ENCODE results near the gene PAM. TPM values are rescaled to one million over a fixed set of nuclear protein-coding genes. Genes with fewer than 3 reads are reported as not detected.

The PAM gene
- total RNA-seq, 1 experiment from 2014 or later, result 131 TPM

DNA sequence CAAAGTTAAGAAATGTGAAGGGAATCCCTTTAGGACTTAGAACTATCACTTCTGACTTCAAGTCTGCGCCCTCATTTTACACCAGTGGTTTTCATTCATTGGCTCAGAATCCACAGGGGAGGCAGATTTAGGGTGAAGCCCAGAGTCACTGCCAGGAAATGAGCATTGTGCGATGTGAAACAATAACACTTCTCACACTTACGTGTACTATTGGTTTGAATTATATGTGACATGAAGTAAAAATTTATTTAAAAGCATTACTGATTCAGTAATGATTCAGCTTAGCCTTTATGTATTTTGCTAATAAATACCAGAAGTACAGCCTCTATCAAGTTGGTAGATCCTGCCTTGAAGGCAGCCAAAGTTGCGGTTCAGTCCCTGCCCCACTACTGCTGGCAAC lies 98.6 kb downstream of the PAM start:
- intact Hi-C loops (cut with micrococcal nuclease; ENCODE audit: unreplicated experiment) (no loop called here), in situ Hi-C loops (cut with HindIII; ENCODE audit: low pct_unique_long_range_greater_than_20kb, low sequenced_read_pairs) (no loop called here)
- ChIA-PET POLR2A (no interaction called here), CTCF (no interaction called here)
- TF ChIP-seq, protein P1, sequence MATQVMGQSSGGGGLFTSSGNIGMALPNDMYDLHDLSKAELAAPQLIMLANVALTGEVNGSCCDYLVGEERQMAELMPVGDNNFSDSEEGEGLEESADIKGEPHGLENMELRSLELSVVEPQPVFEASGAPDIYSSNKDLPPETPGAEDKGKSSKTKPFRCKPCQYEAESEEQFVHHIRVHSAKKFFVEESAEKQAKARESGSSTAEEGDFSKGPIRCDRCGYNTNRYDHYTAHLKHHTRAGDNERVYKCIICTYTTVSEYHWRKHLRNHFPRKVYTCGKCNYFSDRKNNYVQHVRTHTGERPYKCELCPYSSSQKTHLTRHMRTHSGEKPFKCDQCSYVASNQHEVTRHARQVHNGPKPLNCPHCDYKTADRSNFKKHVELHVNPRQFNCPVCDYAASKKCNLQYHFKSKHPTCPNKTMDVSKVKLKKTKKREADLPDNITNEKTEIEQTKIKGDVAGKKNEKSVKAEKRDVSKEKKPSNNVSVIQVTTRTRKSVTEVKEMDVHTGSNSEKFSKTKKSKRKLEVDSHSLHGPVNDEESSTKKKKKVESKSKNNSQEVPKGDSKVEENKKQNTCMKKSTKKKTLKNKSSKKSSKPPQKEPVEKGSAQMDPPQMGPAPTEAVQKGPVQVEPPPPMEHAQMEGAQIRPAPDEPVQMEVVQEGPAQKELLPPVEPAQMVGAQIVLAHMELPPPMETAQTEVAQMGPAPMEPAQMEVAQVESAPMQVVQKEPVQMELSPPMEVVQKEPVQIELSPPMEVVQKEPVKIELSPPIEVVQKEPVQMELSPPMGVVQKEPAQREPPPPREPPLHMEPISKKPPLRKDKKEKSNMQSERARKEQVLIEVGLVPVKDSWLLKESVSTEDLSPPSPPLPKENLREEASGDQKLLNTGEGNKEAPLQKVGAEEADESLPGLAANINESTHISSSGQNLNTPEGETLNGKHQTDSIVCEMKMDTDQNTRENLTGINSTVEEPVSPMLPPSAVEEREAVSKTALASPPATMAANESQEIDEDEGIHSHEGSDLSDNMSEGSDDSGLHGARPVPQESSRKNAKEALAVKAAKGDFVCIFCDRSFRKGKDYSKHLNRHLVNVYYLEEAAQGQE (IDR thresholded peaks at IDR 0.05; ENCODE audit: insufficient read depth in 1 of 2, low read depth in 2 of 2, low read length in 1 of 2), result no peak
- TF ChIP-seq TCF7L2 (IDR thresholded peaks at IDR 0.05; ENCODE audit: low read depth, low read length) (no peak), SIN3A (IDR thresholded peaks at IDR 0.05; ENCODE audit: borderline replicate concordance, insufficient read depth, low read depth, low read length) (no peak), POLR2AphosphoS5 (IDR thresholded peaks at IDR 0.05; ENCODE audit: low read depth, low read length) (no peak)
- TF ChIP-seq, protein P2, sequence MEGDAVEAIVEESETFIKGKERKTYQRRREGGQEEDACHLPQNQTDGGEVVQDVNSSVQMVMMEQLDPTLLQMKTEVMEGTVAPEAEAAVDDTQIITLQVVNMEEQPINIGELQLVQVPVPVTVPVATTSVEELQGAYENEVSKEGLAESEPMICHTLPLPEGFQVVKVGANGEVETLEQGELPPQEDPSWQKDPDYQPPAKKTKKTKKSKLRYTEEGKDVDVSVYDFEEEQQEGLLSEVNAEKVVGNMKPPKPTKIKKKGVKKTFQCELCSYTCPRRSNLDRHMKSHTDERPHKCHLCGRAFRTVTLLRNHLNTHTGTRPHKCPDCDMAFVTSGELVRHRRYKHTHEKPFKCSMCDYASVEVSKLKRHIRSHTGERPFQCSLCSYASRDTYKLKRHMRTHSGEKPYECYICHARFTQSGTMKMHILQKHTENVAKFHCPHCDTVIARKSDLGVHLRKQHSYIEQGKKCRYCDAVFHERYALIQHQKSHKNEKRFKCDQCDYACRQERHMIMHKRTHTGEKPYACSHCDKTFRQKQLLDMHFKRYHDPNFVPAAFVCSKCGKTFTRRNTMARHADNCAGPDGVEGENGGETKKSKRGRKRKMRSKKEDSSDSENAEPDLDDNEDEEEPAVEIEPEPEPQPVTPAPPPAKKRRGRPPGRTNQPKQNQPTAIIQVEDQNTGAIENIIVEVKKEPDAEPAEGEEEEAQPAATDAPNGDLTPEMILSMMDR (IDR thresholded peaks at IDR 0.05), result no peak
- Histone ChIP-seq H3K27me3 (ENCODE audit: control insufficient read depth, insufficient read depth, low read length) (no peaks in the 10 kb centered on the region), H3K27ac (ENCODE audit: low read length) (no peak overlapping the region), H3K36me3 (ENCODE audit: control insufficient read depth, insufficient read depth, low read length) (no peaks in the 10 kb centered on the region), H3K4me3 (ENCODE audit: low read depth in 2 of 2, low read length in 2 of 2) (no peak overlapping the region), H3K4me1 (ENCODE audit: control insufficient read depth, insufficient read depth, low read length) (no peaks in the 10 kb centered on the region), H3K9me3 (ENCODE audit: control insufficient read depth, insufficient read depth, low read depth, low read length) (no peaks in the 10 kb centered on the region)
- DNase-seq (ENCODE audit: low read depth, low spot score) (no peak), ATAC-seq (no peak)
- BruUV-seq (replicated peaks), result no TSS peak

DNA sequence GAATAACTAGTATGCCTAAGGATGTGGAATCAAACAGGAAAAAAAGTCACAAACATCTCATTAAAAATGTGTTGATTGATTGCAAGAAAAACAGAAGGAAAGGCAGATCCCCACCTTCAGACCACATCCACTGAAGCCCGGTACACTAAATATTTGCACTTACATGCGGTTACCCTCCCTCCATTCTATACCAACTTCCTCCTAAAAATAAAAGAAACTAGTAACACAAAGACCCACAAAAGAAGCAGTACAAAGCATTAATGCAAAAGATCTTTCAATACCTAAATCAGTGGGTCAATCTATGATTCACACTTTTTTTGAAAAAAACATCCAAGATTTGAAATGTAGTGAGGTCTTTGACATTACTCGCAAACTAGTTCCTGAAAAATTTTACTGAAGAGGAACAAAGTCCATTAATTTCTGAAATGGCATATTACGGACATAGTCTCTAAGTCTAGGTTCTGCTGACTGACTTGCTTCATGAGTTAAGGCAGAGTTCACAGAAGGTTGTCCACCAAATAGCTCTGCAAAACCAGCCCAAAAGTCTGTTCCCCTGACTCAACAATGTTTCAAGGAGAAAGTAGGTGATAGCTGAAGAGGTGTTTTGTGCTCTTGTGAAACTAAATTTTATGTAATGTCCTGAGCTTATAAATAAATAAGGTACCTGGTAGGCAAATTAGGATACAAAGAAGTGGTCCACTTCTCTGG lies 100.7 kb downstream of the PAM start:
- POLR2A ChIA-PET, result no interaction called here
- Histone ChIP-seq H3K4me3 (ENCODE audit: low read depth in 2 of 2, low read length in 2 of 2) (no peak overlapping the region; a peak in 1 of 4 replicates), H3K27ac (ENCODE audit: low read length) (no peak overlapping the region), H3K4me1 (ENCODE audit: control insufficient read depth, insufficient read depth, low read length) (0 out of 2 replicates have a peak, but pooled peaks cover 2% of the 10 kb centered on the region), H3K9me3 (ENCODE audit: control insufficient read depth, insufficient read depth, low read depth, low read length) (no peaks in the 10 kb centered on the region), H3K36me3 (ENCODE audit: control insufficient read depth, insufficient read depth, low read length) (no peaks in the 10 kb centered on the region), H3K27me3 (ENCODE audit: control insufficient read depth, insufficient read depth, low read length) (no peaks in the 10 kb centered on the region)
- BruUV-seq (replicated peaks), result no TSS peak
- CTCF ChIA-PET, result no interaction called here
- intact Hi-C loops (cut with micrococcal nuclease; ENCODE audit: unreplicated experiment), result no loop called here
- ATAC-seq (no peak), DNase-seq (ENCODE audit: low read depth, low spot score) (no peak)
- TF ChIP-seq TCF7L2 (IDR thresholded peaks at IDR 0.05; ENCODE audit: low read depth, low read length) (no peak), SIN3A (IDR thresholded peaks at IDR 0.05; ENCODE audit: borderline replicate concordance, insufficient read depth, low read depth, low read length) (no peak)
- in situ Hi-C loops (cut with HindIII; ENCODE audit: low pct_unique_long_range_greater_than_20kb, low sequenced_read_pairs), result no loop called here

DNA sequence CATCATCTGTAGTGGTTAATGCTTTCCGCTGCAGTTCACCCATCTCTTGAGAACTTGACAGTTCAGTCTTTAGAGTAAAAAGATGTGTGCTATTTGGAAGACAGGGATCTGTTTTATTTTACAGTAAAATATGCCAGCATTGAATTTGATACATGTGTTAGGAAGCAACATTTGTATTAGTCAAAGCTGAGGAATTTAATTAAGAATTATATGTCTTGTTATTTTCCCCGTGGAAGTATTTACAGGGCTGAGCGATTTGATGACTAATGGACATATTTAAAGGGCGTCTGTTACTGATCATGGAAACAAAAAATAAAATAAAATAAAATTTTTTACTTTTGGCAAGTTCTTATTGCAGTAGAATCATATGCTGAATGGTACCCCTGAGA lies 101.3 kb downstream of the PAM start:
- DNase-seq (ENCODE audit: low read depth, low spot score) (no peak), ATAC-seq (no peak)
- TF ChIP-seq SIN3A (IDR thresholded peaks at IDR 0.05; ENCODE audit: borderline replicate concordance, insufficient read depth, low read depth, low read length) (no peak), POLR2AphosphoS5 (IDR thresholded peaks at IDR 0.05; ENCODE audit: low read depth, low read length) (no peak), TCF7L2 (IDR thresholded peaks at IDR 0.05; ENCODE audit: low read depth, low read length) (no peak)
- TF ChIP-seq, protein P1 (IDR thresholded peaks at IDR 0.05; ENCODE audit: insufficient read depth in 1 of 2, low read depth in 2 of 2, low read length in 1 of 2), result no peak
- TF ChIP-seq, protein P2 (IDR thresholded peaks at IDR 0.05), result no peak
- H3K9me3 ChIP-seq (ENCODE audit: control insufficient read depth, insufficient read depth, low read depth, low read length), result no peaks in the 10 kb centered on the region
- in situ Hi-C loops (cut with HindIII; ENCODE audit: low pct_unique_long_range_greater_than_20kb, low sequenced_read_pairs) (no loop called here), intact Hi-C loops (cut with micrococcal nuclease; ENCODE audit: unreplicated experiment) (no loop called here)
- H3K27me3 ChIP-seq (ENCODE audit: control insufficient read depth, insufficient read depth, low read length), result no peaks in the 10 kb centered on the region
- no peak overlapping the region for H3K27ac ChIP-seq (ENCODE audit: low read length)
- no peak overlapping the region for H3K4me3 ChIP-seq (ENCODE audit: low read depth in 2 of 2, low read length in 2 of 2)
- ChIA-PET CTCF (no interaction called here), POLR2A (no interaction called here)
- 0 out of 2 replicates have a peak, but pooled peaks cover 2% of the 10 kb centered on the region for H3K4me1 ChIP-seq (ENCODE audit: control insufficient read depth, insufficient read depth, low read length)
- no TSS peak for BruUV-seq (replicated peaks)
- no peaks in the 10 kb centered on the region for H3K36me3 ChIP-seq (ENCODE audit: control insufficient read depth, insufficient read depth, low read length)

All from Panc1 (cell line).